SK-N-SH (cell line): ENCODE measurements around the gene TNIP2. TPM values are rescaled to one million over a fixed set of nuclear protein-coding genes. Genes with fewer than 3 reads are reported as not detected.

Experiments
- CTCF ChIA-PET: fragments of 300-600, 350-600 bp; formaldehyde crosslinking; extraction: SDS; loops from one replicate; lab custom pipeline; 2021; lab: Yijun Ruan, JAX
- POLR2A ChIA-PET: fragments of 350-600 bp; sonication (Branson Sonifier 250); formaldehyde crosslinking; extraction: SDS; loops from one replicate; lab custom pipeline; 2020; ENCODE audit warnings: antibody characterized with exemption, inconsistent platforms; lab: Yijun Ruan, JAX
- DNase-seq: peaks from one replicate; pipeline ENCODE4 v3.0.0; 2012
- H2AFZ ChIP-seq: fragments of 200-600 bp; sonication (generic); 2 replicates; pipeline ENCODE4 v1.8.1; 2016; ENCODE audit warnings: antibody characterized with exemption, mild to moderate bottlenecking, low read depth
- H3F3A ChIP-seq: fragments of 200-600 bp; sonication (generic); replicated peaks from 2 replicates; pipeline ENCODE3; 2016; ENCODE audit warnings: antibody characterized with exemption, mild to moderate bottlenecking; ENCODE audit not compliant: insufficient read depth
- H3K27ac ChIP-seq, 2 experiments: fragments of 200-500 bp in 1 of 2; fragments of 200-600 bp in 1 of 2; sonication (Bioruptor generic) in 1 of 2; sonication (generic), shearing (Covaris generic) in 1 of 2; 2 replicates each; pipeline versions ENCODE4 v1.5.1 to v1.6.1; 2014 to 2016; ENCODE audit warnings: low read depth in 2 of 2, inconsistent platforms in 1 of 2, low read length in 1 of 2, mild to moderate bottlenecking in 1 of 2, mixed read lengths in 1 of 2
- H3K27me3 ChIP-seq: fragments of 200-600 bp; sonication (generic), shearing (Covaris generic); 2 replicates; pipeline ENCODE4 v1.6.1; 2016; ENCODE audit warnings: mixed run types; ENCODE audit not compliant: insufficient read depth
- H3K36me3 ChIP-seq, 2 experiments: fragments of 200-500 bp in 1 of 2; fragments of 200-600 bp in 1 of 2; sonication (Bioruptor generic) in 1 of 2; sonication (generic) in 1 of 2; replicated peaks in 1 of 2; 2 replicates each; pipeline versions ENCODE3 to v1.5.1; 2014 to 2016; ENCODE audit warnings: low read length in 1 of 2, mild to moderate bottlenecking in 1 of 2; ENCODE audit not compliant: insufficient read depth in 2 of 2, control insufficient read depth in 1 of 2
- H3K4me1 ChIP-seq, 2 experiments: fragments of 200-500 bp in 1 of 2; fragments of 200-600 bp in 1 of 2; sonication (Bioruptor generic) in 1 of 2; sonication (generic), shearing (Covaris generic) in 1 of 2; 2 replicates each; pipeline versions ENCODE4 v1.5.1 to v1.6.1; 2014 to 2016; ENCODE audit warnings: low read depth in 1 of 2, low read length in 1 of 2, mixed run types in 1 of 2; ENCODE audit not compliant: insufficient read depth in 2 of 2, control insufficient read depth in 1 of 2
- H3K4me2 ChIP-seq: fragments of 200-600 bp; sonication (generic), shearing (Covaris generic); 2 replicates; pipeline ENCODE4 v1.6.1; 2017; ENCODE audit warnings: mixed run types
- H3K4me3 ChIP-seq, 2 experiments: fragments of 200-500 bp in 1 of 2; fragments of 200-600 bp in 1 of 2; sonication (Bioruptor generic) in 1 of 2; sonication (generic), shearing (Covaris generic) in 1 of 2; 2 replicates each; pipeline versions ENCODE4 v1.5.1 to v1.8.1; 2014 to 2016; ENCODE audit warnings: low read depth in 2 of 2, inconsistent platforms in 1 of 2, low read length in 1 of 2, mild to moderate bottlenecking in 1 of 2, mixed read lengths in 1 of 2, moderate library complexity in 1 of 2
- H3K79me2 ChIP-seq: fragments of 200-600 bp; sonication (generic); 2 replicates; pipeline ENCODE4 v1.8.1; 2017; ENCODE audit warnings: mild to moderate bottlenecking; ENCODE audit not compliant: insufficient read depth
- H3K9ac ChIP-seq: fragments of 200-600 bp; sonication (generic); 2 replicates; pipeline ENCODE4 v1.6.1; 2017; ENCODE audit warnings: mixed run types
- H3K9me2 ChIP-seq: fragments of 200-600 bp; sonication (generic); 2 replicates; pipeline ENCODE4 v1.6.1; 2017; ENCODE audit warnings: mixed run types
- H3K9me3 ChIP-seq: fragments of 200-600 bp; sonication (generic); 2 replicates; pipeline ENCODE4 v1.6.1; 2017; ENCODE audit warnings: mixed run types, mild to moderate bottlenecking, moderate library complexity
- H4K20me1 ChIP-seq: fragments of 200-600 bp; sonication (generic); 2 replicates; pipeline ENCODE4 v1.6.1; 2017; ENCODE audit warnings: mild to moderate bottlenecking, mixed run types; ENCODE audit not compliant: insufficient read depth
- FOSL2 ChIP-seq: IDR thresholded peaks from 2 replicates; pipeline ENCODE4 v1.4.0; 2012; ENCODE audit warnings: low read depth, mild to moderate bottlenecking, moderate library complexity, borderline replicate concordance
- NRF1 ChIP-seq: IDR thresholded peaks from 2 replicates; pipeline ENCODE4 v1.6.1; 2012; ENCODE audit warnings: low read depth, mild to moderate bottlenecking, low read length
- TCF12 ChIP-seq: IDR thresholded peaks from 2 replicates; pipeline ENCODE4 v1.4.0; 2012
- WGBS: methylation state at CpG from one replicate; pipeline ENCODE4 v1.1.6; 2017; ENCODE audit warnings: low lambda C conversion rate; 5-methylcytosine and 5-hydroxymethylcytosine counted together
- polyA plus RNA-seq, 3 experiments: library from polyadenylated mRNA; depleted of rRNA; stranded (reverse); fragments of >200 nt; gene quantifications; 2 replicates each; pipeline ENCODE4 v1.2.3, GENCODE V29; 2012
- TF ChIP-seq, protein P1 (sequence below): fragments of 150-350 bp; IDR thresholded peaks from 2 replicates; pipeline ENCODE4 v1.6.1; 2017; ENCODE audit warnings: antibody characterized with exemption, low read length, low read depth, borderline replicate concordance
- TF ChIP-seq, protein P2 (sequence below): IDR thresholded peaks from 2 replicates; pipeline ENCODE4 v1.4.0; 2012; ENCODE audit warnings: low read depth, borderline replicate concordance
- TF ChIP-seq, protein P3 (sequence below): IDR thresholded peaks from 2 replicates; pipeline ENCODE4 v1.4.0; 2012; ENCODE audit warnings: low read depth
- TF ChIP-seq, protein P4 (sequence below): IDR thresholded peaks from 2 replicates; pipeline ENCODE4 v1.4.0; 2012; ENCODE audit warnings: low read depth, borderline replicate concordance

The TNIP2 gene
- polyA plus RNA-seq, 1 of the 3 experiments (the other 2 are of a cell fraction): 78.9 TPM

DNA sequence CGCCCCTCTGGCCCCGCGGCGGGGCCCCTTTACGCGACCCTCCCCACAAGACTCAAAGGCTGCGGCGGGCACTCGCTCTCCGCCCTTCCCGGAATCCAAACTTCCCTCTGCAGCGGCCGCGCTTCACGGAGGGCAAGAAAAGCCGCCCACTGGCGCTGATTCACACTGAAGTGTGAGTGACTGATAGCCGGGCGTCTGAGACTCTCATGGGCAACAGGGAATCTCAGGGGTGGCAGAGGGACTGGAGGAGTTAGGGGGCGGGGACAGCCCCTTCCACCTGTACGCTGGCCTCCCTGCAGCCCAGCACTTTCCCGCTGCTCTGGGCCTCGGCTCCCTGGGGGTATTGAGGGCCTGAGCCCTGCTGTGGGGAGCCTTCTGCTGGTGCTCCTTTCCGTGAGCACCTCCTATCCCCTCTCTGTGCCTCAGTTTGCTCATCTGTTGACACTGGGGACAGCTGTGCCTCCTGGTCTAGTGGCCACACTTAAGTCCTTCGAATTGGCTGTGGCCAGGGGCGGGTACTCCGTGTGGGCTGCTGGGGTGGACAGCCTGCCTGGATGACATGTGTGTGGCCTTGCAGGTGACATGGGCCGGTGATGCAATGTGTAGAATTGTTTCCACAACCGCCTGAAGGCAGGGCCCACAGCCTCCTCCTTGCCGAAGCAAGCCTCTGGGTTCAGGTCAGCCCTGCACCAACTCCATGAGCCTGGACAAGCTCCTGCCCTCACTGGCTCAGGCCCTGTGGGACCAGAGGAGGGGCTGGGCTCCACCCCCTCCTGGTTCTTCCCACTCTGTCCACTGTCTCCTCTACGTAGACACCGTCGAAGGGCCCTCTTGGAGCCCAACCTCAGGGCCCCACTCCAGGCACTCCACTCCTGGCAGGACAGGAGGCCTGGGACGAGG, 37.7 kb upstream of the TNIP2 start:
- H3K4me2 ChIP-seq: peak overlapping the region; percentile 87
- H3K9ac ChIP-seq: peak overlapping the region; percentile 51
- H3K9me2 ChIP-seq: no peaks in the 10 kb centered on the region
- no peaks in the 10 kb centered on the region for H3F3A ChIP-seq
- H3K27me3 ChIP-seq: no peaks in the 10 kb centered on the region
- H2AFZ ChIP-seq: peak overlapping the region; percentile 51; the same call in 1 of the 2 replicates
- H3K9me3 ChIP-seq: no peaks in the 10 kb centered on the region
- ChIA-PET CTCF (interaction anchor here (0.8 kb wide), 1 partner anchor 184 kb away, joined by 3 read pairs; no protein-coding TSS in a partner anchor), POLR2A (no interaction called here)
- WGBS: 47% methylated on average over 12 of the region's 34 CpGs
- H3K79me2 ChIP-seq: peaks cover 7% of the 10 kb centered on the region; the same call in 1 of the 2 replicates
- H3K4me1 ChIP-seq: peaks cover 31 to 66% of the 10 kb centered on the region in 2 experiments; a peak in 3 of 4 replicates
- H3K36me3 ChIP-seq: no peaks in the 10 kb centered on the region
- H4K20me1 ChIP-seq: no peaks in the 10 kb centered on the region
- TF ChIP-seq FOSL2 (no peak), TCF12 (no peak)
- TF ChIP-seq, protein P1, sequence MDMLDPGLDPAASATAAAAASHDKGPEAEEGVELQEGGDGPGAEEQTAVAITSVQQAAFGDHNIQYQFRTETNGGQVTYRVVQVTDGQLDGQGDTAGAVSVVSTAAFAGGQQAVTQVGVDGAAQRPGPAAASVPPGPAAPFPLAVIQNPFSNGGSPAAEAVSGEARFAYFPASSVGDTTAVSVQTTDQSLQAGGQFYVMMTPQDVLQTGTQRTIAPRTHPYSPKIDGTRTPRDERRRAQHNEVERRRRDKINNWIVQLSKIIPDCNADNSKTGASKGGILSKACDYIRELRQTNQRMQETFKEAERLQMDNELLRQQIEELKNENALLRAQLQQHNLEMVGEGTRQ: no peak
- TF ChIP-seq, protein P2, sequence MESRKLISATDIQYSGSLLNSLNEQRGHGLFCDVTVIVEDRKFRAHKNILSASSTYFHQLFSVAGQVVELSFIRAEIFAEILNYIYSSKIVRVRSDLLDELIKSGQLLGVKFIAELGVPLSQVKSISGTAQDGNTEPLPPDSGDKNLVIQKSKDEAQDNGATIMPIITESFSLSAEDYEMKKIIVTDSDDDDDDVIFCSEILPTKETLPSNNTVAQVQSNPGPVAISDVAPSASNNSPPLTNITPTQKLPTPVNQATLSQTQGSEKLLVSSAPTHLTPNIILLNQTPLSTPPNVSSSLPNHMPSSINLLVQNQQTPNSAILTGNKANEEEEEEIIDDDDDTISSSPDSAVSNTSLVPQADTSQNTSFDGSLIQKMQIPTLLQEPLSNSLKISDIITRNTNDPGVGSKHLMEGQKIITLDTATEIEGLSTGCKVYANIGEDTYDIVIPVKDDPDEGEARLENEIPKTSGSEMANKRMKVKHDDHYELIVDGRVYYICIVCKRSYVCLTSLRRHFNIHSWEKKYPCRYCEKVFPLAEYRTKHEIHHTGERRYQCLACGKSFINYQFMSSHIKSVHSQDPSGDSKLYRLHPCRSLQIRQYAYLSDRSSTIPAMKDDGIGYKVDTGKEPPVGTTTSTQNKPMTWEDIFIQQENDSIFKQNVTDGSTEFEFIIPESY: no peak
- DNase-seq: peak; percentile 37
- H3K27ac ChIP-seq: peak overlapping the region; percentile 49 to 94; a peak in 3 of 4 replicates
- H3K4me3 ChIP-seq: peak overlapping the region; percentile 53 to 65

DNA sequence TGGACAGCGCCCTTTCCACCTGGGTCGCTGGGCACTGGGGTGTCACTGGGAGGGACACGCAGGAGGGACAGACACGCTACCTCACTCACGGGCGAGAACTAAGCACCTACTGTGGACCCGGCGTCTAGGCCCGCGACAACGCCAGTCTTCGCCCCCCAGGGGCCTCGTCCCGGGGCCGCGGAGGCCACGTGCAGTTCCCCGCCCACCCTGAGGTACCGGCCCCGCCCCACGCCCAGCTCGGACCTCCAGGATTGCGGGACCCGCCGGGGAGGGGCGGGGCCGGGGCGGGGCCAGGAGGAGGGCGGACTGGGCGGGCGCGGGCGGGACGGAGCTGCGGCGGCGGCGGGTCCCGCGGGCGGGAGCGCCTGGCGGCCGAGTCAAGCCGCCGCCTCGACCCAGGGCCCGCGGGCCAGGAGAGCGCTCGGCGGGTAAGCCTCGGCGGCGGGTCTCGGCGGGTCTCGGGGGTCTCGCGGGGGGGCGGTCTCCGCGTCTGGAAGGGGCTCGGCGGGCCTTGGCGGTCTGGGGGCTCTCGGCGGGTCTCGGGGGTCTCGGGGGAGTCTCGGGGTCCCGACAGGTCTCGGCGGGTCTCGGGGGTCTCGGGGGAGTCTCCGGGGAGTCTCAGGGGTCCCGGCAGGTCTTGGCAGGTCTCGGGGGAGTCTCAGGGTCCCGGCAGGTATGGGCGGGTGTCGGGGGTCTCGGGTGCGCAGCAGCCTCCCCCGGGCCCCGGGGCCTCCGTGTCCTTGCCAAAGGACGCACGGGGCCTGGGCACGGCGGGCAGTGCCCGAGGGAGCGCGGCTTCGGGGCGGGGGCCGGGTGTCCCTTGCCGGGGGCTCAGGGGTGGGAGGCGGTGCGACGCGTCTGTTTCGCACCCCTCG, 36.8 kb upstream of the TNIP2 start, which contains the start of gene SH3BP2:
SH3BP2 (plus strand) TSS at position 375 of the 875 bp plus-strand sequence. CDS start 27,533 bp downstream, outside the sequence.
- no peak within 1 kb of the TSS for H2AFZ ChIP-seq
- H3K4me2 ChIP-seq: peak within 1 kb of the TSS; percentile 87
- H3K27ac ChIP-seq: peak within 1 kb of the TSS in 1 of 2 experiments; percentile 94; a peak in 2 of 4 replicates
- CTCF ChIA-PET: interaction anchor here (0.8 kb wide), 1 partner anchor 185 kb away, joined by 3 read pairs; no protein-coding TSS in a partner anchor
- no peaks in the 10 kb centered on the region for H4K20me1 ChIP-seq
- POLR2A ChIA-PET: interaction anchor here (1.0 kb wide), 1 partner anchor 25 kb away, joined by 3 read pairs; no protein-coding TSS in a partner anchor
- H3K4me3 ChIP-seq: peak within 1 kb of the TSS; percentile 53 to 65
- WGBS: 3% methylated on average over 13 of the region's 104 CpGs
- H3K9ac ChIP-seq: peak within 1 kb of the TSS; percentile 43; the same call in 1 of the 2 replicates
- H3K36me3 ChIP-seq: no peaks in the 10 kb centered on the region
- H3K4me1 ChIP-seq: peaks cover 22 to 66% of the 10 kb centered on the region in 2 experiments; a peak in 3 of 4 replicates
- peaks cover 7% of the 10 kb centered on the region; the same call in 1 of the 2 replicates for H3K79me2 ChIP-seq
- H3K9me2 ChIP-seq: no peaks in the 10 kb centered on the region
- peak; percentile 96 for DNase-seq
- H3F3A ChIP-seq: no peaks in the 10 kb centered on the region
- TF ChIP-seq, protein P3, sequence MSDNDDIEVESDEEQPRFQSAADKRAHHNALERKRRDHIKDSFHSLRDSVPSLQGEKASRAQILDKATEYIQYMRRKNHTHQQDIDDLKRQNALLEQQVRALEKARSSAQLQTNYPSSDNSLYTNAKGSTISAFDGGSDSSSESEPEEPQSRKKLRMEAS: peak; percentile 86
- no peak for TF ChIP-seq NRF1
- TF ChIP-seq, protein P4, sequence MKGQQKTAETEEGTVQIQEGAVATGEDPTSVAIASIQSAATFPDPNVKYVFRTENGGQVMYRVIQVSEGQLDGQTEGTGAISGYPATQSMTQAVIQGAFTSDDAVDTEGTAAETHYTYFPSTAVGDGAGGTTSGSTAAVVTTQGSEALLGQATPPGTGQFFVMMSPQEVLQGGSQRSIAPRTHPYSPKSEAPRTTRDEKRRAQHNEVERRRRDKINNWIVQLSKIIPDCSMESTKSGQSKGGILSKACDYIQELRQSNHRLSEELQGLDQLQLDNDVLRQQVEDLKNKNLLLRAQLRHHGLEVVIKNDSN: 0 out of 2 replicates have a peak, but pooled peaks have one; percentile 23
- H3K9me3 ChIP-seq: no peaks in the 10 kb centered on the region
- no peaks in the 10 kb centered on the region for H3K27me3 ChIP-seq
